ENCODE results near the gene TBCE.

TBCE gene

DNA sequence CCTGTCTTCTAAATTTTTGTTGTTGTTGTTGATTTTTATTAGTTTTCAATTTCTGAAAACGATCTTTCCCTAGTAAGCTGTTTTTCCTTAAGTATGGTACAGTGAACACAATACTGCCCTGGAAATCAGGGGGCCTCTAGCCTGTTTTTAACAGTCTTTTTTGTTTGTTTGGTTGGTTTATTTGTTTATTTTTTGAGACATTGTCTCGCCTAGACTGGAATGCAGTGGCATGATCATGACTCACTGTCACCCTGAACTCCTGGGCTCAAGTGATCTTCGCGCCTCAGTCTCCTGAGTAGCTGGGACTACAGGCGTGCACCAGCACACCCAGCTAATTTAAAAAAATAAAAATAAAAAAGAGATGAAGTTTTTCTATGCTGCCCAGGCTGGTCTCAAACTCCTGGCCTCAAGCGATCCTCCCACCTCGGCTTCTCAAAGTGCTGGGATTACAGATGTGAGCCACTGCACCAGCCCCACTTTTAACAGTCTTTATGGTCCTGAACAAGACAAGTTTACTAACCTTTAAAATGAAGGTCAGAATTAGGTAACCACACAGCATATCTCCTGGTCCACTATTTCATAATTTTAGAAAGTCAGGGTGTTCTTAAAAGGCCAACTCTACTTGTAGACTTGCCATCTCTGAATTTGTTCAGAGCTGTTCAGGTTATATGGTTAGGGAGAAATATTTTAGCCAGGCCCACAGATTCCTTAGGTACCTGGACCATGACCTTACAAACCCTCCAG lies 35.4 kb downstream of the TBCE start:
- DNase-seq (ENCODE audit: low read depth), result no peak
- TF ChIP-seq, protein P1, sequence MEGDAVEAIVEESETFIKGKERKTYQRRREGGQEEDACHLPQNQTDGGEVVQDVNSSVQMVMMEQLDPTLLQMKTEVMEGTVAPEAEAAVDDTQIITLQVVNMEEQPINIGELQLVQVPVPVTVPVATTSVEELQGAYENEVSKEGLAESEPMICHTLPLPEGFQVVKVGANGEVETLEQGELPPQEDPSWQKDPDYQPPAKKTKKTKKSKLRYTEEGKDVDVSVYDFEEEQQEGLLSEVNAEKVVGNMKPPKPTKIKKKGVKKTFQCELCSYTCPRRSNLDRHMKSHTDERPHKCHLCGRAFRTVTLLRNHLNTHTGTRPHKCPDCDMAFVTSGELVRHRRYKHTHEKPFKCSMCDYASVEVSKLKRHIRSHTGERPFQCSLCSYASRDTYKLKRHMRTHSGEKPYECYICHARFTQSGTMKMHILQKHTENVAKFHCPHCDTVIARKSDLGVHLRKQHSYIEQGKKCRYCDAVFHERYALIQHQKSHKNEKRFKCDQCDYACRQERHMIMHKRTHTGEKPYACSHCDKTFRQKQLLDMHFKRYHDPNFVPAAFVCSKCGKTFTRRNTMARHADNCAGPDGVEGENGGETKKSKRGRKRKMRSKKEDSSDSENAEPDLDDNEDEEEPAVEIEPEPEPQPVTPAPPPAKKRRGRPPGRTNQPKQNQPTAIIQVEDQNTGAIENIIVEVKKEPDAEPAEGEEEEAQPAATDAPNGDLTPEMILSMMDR (IDR thresholded peaks at IDR 0.05; ENCODE audit: control insufficient read depth, extremely low read depth, insufficient read depth), result no peak
- no peak overlapping the region for H3K4me3 ChIP-seq (ENCODE audit: low read depth, low read length)

DNA sequence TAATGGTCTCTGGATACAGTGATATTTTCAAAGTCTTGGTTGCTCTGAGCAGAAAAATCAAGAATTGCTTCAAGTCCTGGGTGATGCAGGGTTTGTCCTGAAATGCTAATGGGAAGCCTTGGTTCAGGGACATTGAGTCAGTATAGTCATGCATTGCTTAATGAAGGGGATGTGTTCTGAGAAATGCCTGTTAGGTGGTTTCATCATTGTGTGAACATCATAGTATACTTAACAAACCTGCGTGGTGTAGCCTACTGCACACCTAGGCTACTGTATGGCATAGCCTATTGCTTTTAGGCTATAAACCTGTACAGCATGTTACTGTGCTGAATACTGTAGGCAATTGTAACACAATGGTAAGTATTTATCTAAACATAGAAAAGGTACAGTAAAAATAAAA lies 36.4 kb downstream of the TBCE start:
- no peak for DNase-seq (ENCODE audit: low read depth)
- no peak overlapping the region for H3K4me3 ChIP-seq (ENCODE audit: low read depth, low read length)
- TF ChIP-seq, protein P1 (IDR thresholded peaks at IDR 0.05; ENCODE audit: control insufficient read depth, extremely low read depth, insufficient read depth), result no peak

DNA sequence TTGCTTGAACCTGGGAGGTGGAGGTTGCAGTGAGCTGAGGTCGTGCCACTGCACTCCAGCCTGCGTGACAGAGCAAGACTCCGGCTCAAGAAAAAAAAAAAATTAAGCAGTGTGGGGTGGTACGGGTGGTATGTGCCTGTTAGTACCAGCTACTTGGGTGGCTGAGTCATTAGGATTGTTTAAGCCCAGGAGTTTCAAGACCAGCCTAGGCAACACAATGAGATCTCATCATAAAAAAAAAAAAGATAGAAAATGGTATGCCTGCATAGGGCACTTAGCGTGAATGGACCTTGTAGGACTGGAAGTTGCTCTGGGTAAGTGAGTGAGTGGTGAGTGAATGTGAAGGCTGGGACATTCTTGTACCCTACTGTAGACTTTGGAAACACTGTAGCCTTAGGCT lies 37.0 kb downstream of the TBCE start:
- TF ChIP-seq, protein P1 (IDR thresholded peaks at IDR 0.05; ENCODE audit: control insufficient read depth, extremely low read depth, insufficient read depth), result no peak
- no peak for DNase-seq (ENCODE audit: low read depth)
- H3K4me3 ChIP-seq (ENCODE audit: low read depth, low read length), result no peak overlapping the region

DNA sequence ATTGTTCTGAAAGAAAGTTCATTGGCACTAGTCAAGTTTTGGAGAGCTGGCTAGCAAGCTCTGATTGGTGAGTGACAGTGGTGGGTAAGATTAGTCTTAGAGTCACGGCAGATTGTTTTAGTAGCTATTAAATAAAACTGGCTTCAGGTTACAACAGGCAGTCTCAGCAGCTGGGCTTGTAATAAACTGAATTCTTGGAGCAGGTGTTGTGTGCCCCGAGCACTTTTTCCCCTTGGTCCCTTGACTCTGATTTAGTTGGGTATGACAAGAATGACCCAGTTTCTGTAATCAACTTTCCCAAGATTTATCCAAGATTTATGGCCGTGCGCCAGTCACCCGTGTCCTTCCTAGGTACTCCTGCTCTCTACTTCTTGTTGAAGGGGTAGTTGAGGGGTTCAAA lies 40.2 kb downstream of the TBCE start:
- no peak for DNase-seq (ENCODE audit: low read depth)
- no peak overlapping the region for H3K4me3 ChIP-seq (ENCODE audit: low read depth, low read length)
- TF ChIP-seq, protein P1 (IDR thresholded peaks at IDR 0.05; ENCODE audit: control insufficient read depth, extremely low read depth, insufficient read depth), result no peak

DNA sequence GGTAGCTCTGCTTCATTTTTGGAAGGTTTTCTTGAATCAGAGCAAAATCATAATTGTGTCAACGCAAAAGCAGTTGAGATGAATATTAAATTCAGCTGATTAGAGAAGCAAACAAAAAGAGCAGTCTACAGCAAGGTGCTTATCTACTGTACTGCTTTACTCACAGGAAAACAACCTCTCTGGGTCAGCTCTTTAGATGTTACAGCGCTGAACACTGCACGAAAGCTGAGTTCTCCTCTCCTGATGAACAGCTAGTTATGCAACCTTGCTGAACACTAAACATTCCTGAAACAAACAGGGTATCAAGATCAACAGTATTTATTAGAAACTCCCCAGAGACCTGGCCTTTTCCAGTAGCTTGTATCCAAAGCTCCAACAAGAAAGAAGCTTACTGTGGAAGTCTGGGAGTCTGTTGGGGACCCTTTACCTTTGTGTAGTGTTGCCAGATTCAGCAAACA lies 41.3 kb downstream of the TBCE start:
- H3K4me3 ChIP-seq (ENCODE audit: low read depth, low read length), result no peak overlapping the region
- DNase-seq (ENCODE audit: low read depth), result no peak
- TF ChIP-seq, protein P1 (IDR thresholded peaks at IDR 0.05; ENCODE audit: control insufficient read depth, extremely low read depth, insufficient read depth), result no peak

DNA sequence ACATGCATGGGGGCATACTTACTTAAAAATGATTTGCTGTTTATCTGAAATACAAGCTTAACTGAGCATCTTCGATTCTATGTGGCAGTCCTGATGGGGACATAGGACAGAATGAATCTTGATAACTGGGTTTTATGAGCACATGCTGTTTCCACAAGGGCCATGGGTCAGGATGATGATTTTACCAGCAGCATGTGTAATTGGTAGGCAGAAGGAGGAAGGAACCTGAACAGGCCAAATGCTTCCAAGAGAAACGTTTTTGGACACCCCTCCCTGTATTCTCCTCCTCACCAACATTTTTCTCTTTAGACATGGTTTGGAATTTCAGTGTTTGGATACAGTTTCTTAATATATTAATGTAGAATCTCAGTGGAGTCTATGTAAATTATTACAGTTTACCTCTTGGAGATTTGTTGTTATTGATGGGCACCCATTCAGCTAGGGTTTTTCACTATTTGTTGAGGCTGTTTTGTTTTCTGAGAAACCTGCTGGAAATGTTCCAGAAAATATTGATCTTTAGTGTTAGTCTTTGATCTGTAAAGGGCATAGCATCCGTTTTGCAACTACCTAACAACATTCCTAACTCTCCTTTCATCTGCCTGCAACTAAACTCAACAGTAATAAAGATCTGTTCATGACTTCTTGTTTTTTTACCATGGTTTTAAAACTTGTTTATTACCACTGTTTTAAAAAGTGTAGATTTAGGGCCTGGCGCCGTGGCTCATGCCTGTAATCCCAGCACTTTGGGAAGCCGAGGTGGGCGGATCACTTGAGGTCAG lies 42.0 kb downstream of the TBCE start:
- TF ChIP-seq, protein P1 (IDR thresholded peaks at IDR 0.05; ENCODE audit: control insufficient read depth, extremely low read depth, insufficient read depth), result no peak
- peak; percentile 93 for DNase-seq (ENCODE audit: low read depth)
- no peak overlapping the region for H3K4me3 ChIP-seq (ENCODE audit: low read depth, low read length)
